HepG2 (cell line): ENCODE results near the gene MAPK1. TPM values are rescaled to one million over a fixed set of nuclear protein-coding genes. Genes with fewer than 3 reads are reported as not detected.

Experiments used
- DR1 ChIP-seq: sonication (generic); formaldehyde crosslinking; IDR thresholded peaks from 2 replicates; pipeline ENCODE4 v1.8.0; 2021; ENCODE audit warnings: mild to moderate bottlenecking, missing genetic modification reagents, inconsistent platforms
- MLXIP ChIP-seq: sonication (generic); formaldehyde crosslinking; IDR thresholded peaks from 2 replicates; pipeline ENCODE4 v1.9.0; 2021; ENCODE audit warnings: missing genetic modification reagents, borderline replicate concordance
- SNAPC2 ChIP-seq: sonication (generic); formaldehyde crosslinking; IDR thresholded peaks from 2 replicates; pipeline ENCODE4 v1.8.1; 2022; ENCODE audit warnings: mild to moderate bottlenecking, missing genetic modification reagents
- SOX5 ChIP-seq: IDR thresholded peaks from 2 replicates; pipeline ENCODE4 v1.6.1; 2016; ENCODE audit warnings: borderline replicate concordance
- SP5 ChIP-seq: IDR thresholded peaks from 2 replicates; pipeline ENCODE4 v1.6.1; 2016; ENCODE audit warnings: low read depth, borderline replicate concordance
- TAF15 ChIP-seq: fragments of 200-400 bp; formaldehyde crosslinking; IDR thresholded peaks from one replicate; pipeline ENCODE4 v1.6.1; 2018; ENCODE audit warnings: mild to moderate bottlenecking, low read depth, low read length; ENCODE audit not compliant: poor library complexity, severe bottlenecking
- ZNF136 ChIP-seq: sonication (generic); formaldehyde crosslinking; IDR thresholded peaks from 2 replicates; pipeline ENCODE4 v1.8.1; 2022; ENCODE audit warnings: low read depth, mild to moderate bottlenecking, moderate library complexity, missing genetic modification reagents
- ZNF407 ChIP-seq: sonication (generic); formaldehyde crosslinking; IDR thresholded peaks from one replicate; pipeline ENCODE4 v1.5.1; 2020; ENCODE audit warnings: mild to moderate bottlenecking, missing genetic modification reagents; ENCODE audit errors: not compliant biosample characterization
- polyA plus RNA-seq, 8 experiments: library from polyadenylated mRNA; depleted of rRNA in 3 of 8; stranded (reverse) in 7 of 8; unstranded in 1 of 8; fragments of >200 nt; fragmentation: Illumina TruSeq in 4 of 8; extraction: Trizol in 4 of 8; gene quantifications; 2 replicates each; pipeline versions ENCODE4 v1.2.1 to v1.2.3, GENCODE V29; 2011 to 2016; ENCODE audit warnings: low read depth in 4 of 8, missing spikeins in 1 of 8, mixed read lengths in 1 of 8; ENCODE audit not compliant: insufficient read depth in 1 of 8
- total RNA-seq, 5 experiments: library from RNA; depleted of rRNA; stranded (reverse); fragments of >200 nt; fragmentation: Illumina TruSeq; extraction: Trizol; gene quantifications; 2 replicates each; pipeline ENCODE4 v1.2.3, GENCODE V29; 2016; ENCODE audit warnings: low read depth in 1 of 5
- TF ChIP-seq, protein P1 (sequence below): sonication (generic); formaldehyde crosslinking; IDR thresholded peaks from 2 replicates; pipeline ENCODE4 v1.4.0; 2020; ENCODE audit warnings: missing genetic modification reagents, borderline replicate concordance
- TF ChIP-seq, protein P2 (sequence below): sonication (generic); formaldehyde crosslinking; IDR thresholded peaks from 2 replicates; pipeline ENCODE4 v1.5.1; 2020; ENCODE audit warnings: mild to moderate bottlenecking, missing genetic modification reagents, borderline replicate concordance

Gene MAPK1
- total and polyA plus RNA-seq, 2 of the 13 experiments (the other 11 are each of a cell fraction or from before 2014, with no cell fraction given) = 107 to 114 TPM

GRCh38 chr22:21902296-21903087 lies 35.0 kb upstream of the MAPK1 start (continued):
- TF ChIP-seq ZNF407 (CRISPR knock-in tag) = no peak
- peak; percentile 20; the same call in 1 of the 2 replicates for TF ChIP-seq SP5 (CRISPR knock-in tag)
- no peak for TF ChIP-seq SNAPC2
- no peak for TF ChIP-seq MLXIP
- no peak for TF ChIP-seq DR1 (CRISPR knock-in tag)
- no peak for TF ChIP-seq ZNF136 (CRISPR knock-in tag)
- TF ChIP-seq, protein P1, sequence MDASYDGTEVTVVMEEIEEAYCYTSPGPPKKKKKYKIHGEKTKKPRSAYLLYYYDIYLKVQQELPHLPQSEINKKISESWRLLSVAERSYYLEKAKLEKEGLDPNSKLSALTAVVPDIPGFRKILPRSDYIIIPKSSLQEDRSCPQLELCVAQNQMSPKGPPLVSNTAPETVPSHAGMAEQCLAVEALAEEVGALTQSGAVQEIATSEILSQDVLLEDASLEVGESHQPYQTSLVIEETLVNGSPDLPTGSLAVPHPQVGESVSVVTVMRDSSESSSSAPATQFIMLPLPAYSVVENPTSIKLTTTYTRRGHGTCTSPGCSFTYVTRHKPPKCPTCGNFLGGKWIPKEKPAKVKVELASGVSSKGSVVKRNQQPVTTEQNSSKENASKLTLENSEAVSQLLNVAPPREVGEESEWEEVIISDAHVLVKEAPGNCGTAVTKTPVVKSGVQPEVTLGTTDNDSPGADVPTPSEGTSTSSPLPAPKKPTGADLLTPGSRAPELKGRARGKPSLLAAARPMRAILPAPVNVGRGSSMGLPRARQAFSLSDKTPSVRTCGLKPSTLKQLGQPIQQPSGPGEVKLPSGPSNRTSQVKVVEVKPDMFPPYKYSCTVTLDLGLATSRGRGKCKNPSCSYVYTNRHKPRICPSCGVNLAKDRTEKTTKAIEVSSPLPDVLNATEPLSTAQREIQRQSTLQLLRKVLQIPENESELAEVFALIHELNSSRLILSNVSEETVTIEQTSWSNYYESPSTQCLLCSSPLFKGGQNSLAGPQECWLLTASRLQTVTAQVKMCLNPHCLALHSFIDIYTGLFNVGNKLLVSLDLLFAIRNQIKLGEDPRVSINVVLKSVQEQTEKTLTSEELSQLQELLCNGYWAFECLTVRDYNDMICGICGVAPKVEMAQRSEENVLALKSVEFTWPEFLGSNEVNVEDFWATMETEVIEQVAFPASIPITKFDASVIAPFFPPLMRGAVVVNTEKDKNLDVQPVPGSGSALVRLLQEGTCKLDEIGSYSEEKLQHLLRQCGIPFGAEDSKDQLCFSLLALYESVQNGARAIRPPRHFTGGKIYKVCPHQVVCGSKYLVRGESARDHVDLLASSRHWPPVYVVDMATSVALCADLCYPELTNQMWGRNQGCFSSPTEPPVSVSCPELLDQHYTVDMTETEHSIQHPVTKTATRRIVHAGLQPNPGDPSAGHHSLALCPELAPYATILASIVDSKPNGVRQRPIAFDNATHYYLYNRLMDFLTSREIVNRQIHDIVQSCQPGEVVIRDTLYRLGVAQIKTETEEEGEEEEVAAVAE (CRISPR knock-in tag) = no peak
- TF ChIP-seq, protein P2, sequence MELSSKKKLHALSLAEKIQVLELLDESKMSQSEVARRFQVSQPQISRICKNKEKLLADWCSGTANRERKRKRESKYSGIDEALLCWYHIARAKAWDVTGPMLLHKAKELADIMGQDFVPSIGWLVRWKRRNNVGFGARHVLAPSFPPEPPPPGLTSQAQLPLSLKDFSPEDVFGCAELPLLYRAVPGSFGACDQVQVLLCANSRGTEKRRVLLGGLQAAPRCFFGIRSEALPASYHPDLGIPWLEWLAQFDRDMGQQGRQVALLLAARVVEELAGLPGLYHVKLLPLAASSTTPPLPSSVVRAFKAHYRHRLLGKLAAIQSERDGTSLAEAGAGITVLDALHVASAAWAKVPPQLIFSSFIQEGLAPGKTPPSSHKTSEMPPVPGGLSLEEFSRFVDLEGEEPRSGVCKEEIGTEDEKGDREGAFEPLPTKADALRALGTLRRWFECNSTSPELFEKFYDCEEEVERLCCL (CRISPR knock-in tag) = no peak
- no peak for TF ChIP-seq TAF15
- TF ChIP-seq SOX5 (CRISPR knock-in tag) = 0 out of 2 replicates have a peak, but pooled peaks have one; percentile 13
